HTR-8/SVneo (cell line): ENCODE results near the gene WDR54.
"Not testable (repeated sequence)": the region's sequence is repeated elsewhere in the genome, so short reads cannot be mapped to it uniquely, and the experiment has no call there.

ENCODE experiments used
- DNase-seq: peaks from one replicate; pipeline ENCODE4 v3.0.0; 2011; ENCODE audit warnings: low spot score, mixed read lengths; ENCODE audit not compliant: insufficient read length
- FAIRE-seq: peaks from 2 replicates; lab custom pipeline; 2011; peaks lifted over from hg19 to GRCh38; lab: Jason Lieb, UNC

Gene WDR54

GRCh38 chr2:74447230-74447999 is 25.9 kb downstream of the WDR54 start:
- FAIRE-seq (no peak), DNase-seq (no peak)

- FAIRE-seq (no peak), DNase-seq (no peak)
Observed at GRCh38 chr2:74448771-74449170, 27.2 kb downstream of the WDR54 start.

GRCh38 chr2:74450570-74451190 is 29.1 kb downstream of the WDR54 start:
- DNase-seq (no peak), FAIRE-seq (no peak)

GRCh38 chr2:74454654-74455511 is 33.4 kb downstream of the WDR54 start, which contains the start of gene INO80B:
Gene INO80B, plus strand, starts transcription at chr2:74455087. Its CDS starts 30 bp downstream, at chr2:74455117.
- FAIRE-seq (peak; percentile 94), DNase-seq (peak; percentile 95)

GRCh38 chr2:74457129-74457548 is 35.6 kb downstream of the WDR54 start:
- no peak for DNase-seq
- no peak for FAIRE-seq

- FAIRE-seq = no peak
- DNase-seq = peak; percentile 59
Observed at GRCh38 chr2:74457549-74458131, 36.1 kb downstream of the WDR54 start.

GRCh38 chr2:74458132-74458937 is 36.8 kb downstream of the WDR54 start, which contains the start of gene WBP1:
Gene WBP1, plus strand, starts transcription at chr2:74458438. Its CDS starts 165 bp downstream, at chr2:74458603.
- FAIRE-seq (peak; percentile 97), DNase-seq (peak; percentile 100)

GRCh38 chr2:74458938-74459363 is 37.4 kb downstream of the WDR54 start:
- DNase-seq = no peak
- FAIRE-seq = no peak

- not testable (repeated sequence) for DNase-seq, FAIRE-seq
Observed at GRCh38 chr2:74459503-74460118, 38.1 kb downstream of the WDR54 start.

GRCh38 chr2:74460187-74460586 is 38.7 kb downstream of the WDR54 start:
- FAIRE-seq, DNase-seq: not testable (repeated sequence)

- FAIRE-seq (no peak), DNase-seq (no peak)
Observed at GRCh38 chr2:74461187-74462053, 39.9 kb downstream of the WDR54 start.

- DNase-seq (no peak), FAIRE-seq (no peak)
Observed at GRCh38 chr2:74462054-74462785, 40.7 kb downstream of the WDR54 start.

GRCh38 chr2:74462786-74463105 is 41.2 kb downstream of the WDR54 start:
- no peak for FAIRE-seq
- DNase-seq = no peak

GRCh38 chr2:74464406-74464805 is 42.9 kb downstream of the WDR54 start:
- no peak for FAIRE-seq

GRCh38 chr2:74470742-74471141 is 49.2 kb downstream of the WDR54 start:
- FAIRE-seq, DNase-seq: not testable (repeated sequence)

More at GRCh38 chr2:74464406-74464805, 42.9 kb downstream of the WDR54 start:
- no peak for DNase-seq

GRCh38 chr2:74471332-74472065 is 50.0 kb downstream of the WDR54 start:
- DNase-seq = no peak

More at GRCh38 chr2:74471332-74472065, 50.0 kb downstream of the WDR54 start:
- FAIRE-seq = no peak
